Measurements from ENCODE around the gene SLC22A23. TPM values are rescaled to one million over a fixed set of nuclear protein-coding genes. Genes with fewer than 3 reads are reported as not detected.

Gene SLC22A23
- total RNA-seq, 1 donor: 9.0 TPM

- H3K4me3 ChIP-seq (ENCODE audit: low read depth, low read length): no peak overlapping the region
- TF ChIP-seq CTCF (IDR thresholded peaks at IDR 0.05; ENCODE audit: insufficient read depth, low read length): no peak
- no peak for DNase-seq (ENCODE audit: low read depth)
Observed at GRCh38 chr6:3406891-3407809, 49.7 kb downstream of the SLC22A23 start.

GRCh38 chr6:3406362-3406821 lies 50.5 kb downstream of the SLC22A23 start:
- DNase-seq (ENCODE audit: low read depth): no peak
- TF ChIP-seq CTCF (IDR thresholded peaks at IDR 0.05; ENCODE audit: insufficient read depth, low read length): no peak

GRCh38 chr6:3405679-3406078 lies 51.2 kb downstream of the SLC22A23 start:
- TF ChIP-seq CTCF (IDR thresholded peaks at IDR 0.05; ENCODE audit: insufficient read depth, low read length): no peak

More at GRCh38 chr6:3406362-3406821, 50.5 kb downstream of the SLC22A23 start:
- no peak overlapping the region for H3K4me3 ChIP-seq (ENCODE audit: low read depth, low read length)

GRCh38 chr6:3405182-3405518 lies 51.7 kb downstream of the SLC22A23 start:
- H3K4me3 ChIP-seq (ENCODE audit: low read depth, low read length): no peak overlapping the region
- DNase-seq (ENCODE audit: low read depth): no peak
- TF ChIP-seq CTCF (IDR thresholded peaks at IDR 0.05; ENCODE audit: insufficient read depth, low read length): no peak

More at GRCh38 chr6:3405679-3406078, 51.2 kb downstream of the SLC22A23 start:
- no peak overlapping the region for H3K4me3 ChIP-seq (ENCODE audit: low read depth, low read length)
- peak; percentile 89 for DNase-seq (ENCODE audit: low read depth)

GRCh38 chr6:3403238-3404173 lies 53.3 kb downstream of the SLC22A23 start:
- no peak for DNase-seq (ENCODE audit: low read depth)
- H3K4me3 ChIP-seq (ENCODE audit: low read depth, low read length): no peak overlapping the region
- TF ChIP-seq CTCF (IDR thresholded peaks at IDR 0.05; ENCODE audit: insufficient read depth, low read length): no peak

- no peak for DNase-seq (ENCODE audit: low read depth)
- no peak for TF ChIP-seq CTCF (IDR thresholded peaks at IDR 0.05; ENCODE audit: insufficient read depth, low read length)
Observed at GRCh38 chr6:3402310-3403237, 54.3 kb downstream of the SLC22A23 start.

More at GRCh38 chr6:3402310-3403237, 54.3 kb downstream of the SLC22A23 start:
- no peak overlapping the region for H3K4me3 ChIP-seq (ENCODE audit: low read depth, low read length)

Measured in fibroblast of the aortic adventitia (primary cell).